ENCODE measurements around the gene USH1G.

DNA sequence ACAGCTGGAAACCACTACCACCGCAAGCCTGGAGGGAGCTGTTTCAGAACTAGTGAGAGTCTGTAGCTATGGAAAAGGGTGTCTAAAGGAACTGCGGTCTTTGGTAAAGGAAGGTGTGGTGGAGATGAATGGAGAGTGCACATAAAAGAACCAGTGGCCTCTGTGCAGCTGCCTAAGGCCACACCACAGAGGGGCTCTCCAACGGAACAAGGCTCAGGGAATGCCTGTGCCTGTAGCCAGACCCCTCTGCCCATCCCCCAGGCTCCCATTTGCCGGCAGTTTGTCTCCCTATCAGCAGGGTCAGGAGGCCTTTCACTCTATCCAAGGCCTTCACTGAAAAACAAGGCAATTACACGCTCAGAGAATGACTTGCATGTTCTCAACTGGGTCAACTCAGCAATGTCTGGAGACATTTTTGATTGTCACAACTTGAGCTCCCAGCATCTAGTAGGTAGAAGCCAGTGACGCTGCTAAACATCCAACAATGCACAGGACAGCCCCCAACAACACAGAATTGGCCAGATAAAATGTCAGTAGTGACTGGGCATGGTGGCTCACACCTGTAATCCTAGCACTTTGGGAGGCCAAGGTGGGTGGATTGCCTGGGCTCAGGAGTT, 47.0 kb downstream of the USH1G start:
- TF ChIP-seq, protein P1, sequence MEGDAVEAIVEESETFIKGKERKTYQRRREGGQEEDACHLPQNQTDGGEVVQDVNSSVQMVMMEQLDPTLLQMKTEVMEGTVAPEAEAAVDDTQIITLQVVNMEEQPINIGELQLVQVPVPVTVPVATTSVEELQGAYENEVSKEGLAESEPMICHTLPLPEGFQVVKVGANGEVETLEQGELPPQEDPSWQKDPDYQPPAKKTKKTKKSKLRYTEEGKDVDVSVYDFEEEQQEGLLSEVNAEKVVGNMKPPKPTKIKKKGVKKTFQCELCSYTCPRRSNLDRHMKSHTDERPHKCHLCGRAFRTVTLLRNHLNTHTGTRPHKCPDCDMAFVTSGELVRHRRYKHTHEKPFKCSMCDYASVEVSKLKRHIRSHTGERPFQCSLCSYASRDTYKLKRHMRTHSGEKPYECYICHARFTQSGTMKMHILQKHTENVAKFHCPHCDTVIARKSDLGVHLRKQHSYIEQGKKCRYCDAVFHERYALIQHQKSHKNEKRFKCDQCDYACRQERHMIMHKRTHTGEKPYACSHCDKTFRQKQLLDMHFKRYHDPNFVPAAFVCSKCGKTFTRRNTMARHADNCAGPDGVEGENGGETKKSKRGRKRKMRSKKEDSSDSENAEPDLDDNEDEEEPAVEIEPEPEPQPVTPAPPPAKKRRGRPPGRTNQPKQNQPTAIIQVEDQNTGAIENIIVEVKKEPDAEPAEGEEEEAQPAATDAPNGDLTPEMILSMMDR (IDR thresholded peaks at IDR 0.05; ENCODE audit: low read length) = no peak
- no peak for TF ChIP-seq EZH2 (IDR thresholded peaks at IDR 0.05; ENCODE audit: borderline replicate concordance, low read length)

Measured in OCI-LY1 (cell line).